HG03354 (cell line): ENCODE data around the gene SMNDC1.
"Not testable (repeated sequence)": the region's sequence is repeated elsewhere in the genome, so short reads cannot be mapped to it uniquely, and the experiment has no call there.

ENCODE experiments used
- ATAC-seq: cut with Tn5 transposase; IDR thresholded peaks from one replicate; pipeline ENCODE4 v1.9.1; 2021; ENCODE audit warnings: mild to moderate bottlenecking; ENCODE audit not compliant: unreplicated experiment, poor library complexity, severe bottlenecking

SMNDC1 gene

DNA sequence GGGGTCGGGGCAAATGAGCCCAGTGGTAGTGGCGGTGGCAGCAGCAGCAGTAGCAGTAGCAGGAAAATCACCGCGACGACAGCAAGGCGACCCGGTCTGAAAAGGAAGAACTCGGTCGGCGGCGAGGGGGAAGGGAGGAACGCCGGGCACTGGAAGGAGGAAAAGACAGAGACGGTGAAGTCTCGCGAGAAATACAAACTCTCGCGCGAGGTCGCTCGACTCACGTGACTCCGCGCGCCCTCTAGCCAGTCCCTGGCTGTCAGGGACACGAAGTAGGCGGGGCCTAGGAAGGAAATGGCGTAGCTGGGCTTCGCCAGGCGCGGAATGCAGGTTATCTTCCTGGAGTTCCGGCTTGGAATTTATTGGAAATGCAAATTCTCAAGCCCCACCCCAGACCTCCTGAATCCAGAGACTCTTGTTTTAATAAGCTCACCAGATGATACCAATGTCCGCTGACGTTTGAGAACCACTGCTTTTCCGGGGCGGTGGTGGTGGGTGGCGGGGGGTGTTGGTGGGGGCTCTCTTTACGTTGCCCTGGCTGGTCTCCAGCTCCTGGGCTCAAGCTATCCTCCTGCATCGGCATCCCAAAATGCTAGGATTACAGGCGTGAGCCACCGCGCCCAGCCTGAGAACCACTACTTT, at the start of gene SMNDC1:
Gene SMNDC1, minus strand, starts transcription at position 141 of the 642 bp plus-strand sequence. CDS start 1,333 bp downstream, outside the sequence.
- peak; percentile 92 for ATAC-seq

DNA sequence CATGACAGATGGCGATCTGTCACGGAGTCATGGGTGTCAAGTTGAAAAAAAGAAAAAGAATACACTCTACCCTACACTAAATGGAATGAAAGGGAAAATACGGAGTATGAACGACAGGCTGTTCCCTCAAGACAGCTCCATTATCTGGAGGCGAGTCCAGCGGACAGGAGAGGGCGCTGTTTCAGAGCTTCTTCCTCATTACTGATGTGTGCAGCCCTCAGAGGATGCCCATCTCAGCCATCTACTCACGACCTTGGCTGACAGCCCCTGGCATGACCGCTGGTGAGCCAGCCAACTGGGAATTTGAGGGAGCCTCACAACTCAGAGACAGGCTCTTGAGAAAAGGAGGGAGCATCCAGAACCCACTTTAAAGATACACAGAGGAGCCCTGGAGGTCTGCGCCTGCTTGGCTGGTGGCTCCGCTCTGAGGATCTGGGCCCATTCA, 49.6 kb upstream of the SMNDC1 start:
- peak; percentile 22 for ATAC-seq

DNA sequence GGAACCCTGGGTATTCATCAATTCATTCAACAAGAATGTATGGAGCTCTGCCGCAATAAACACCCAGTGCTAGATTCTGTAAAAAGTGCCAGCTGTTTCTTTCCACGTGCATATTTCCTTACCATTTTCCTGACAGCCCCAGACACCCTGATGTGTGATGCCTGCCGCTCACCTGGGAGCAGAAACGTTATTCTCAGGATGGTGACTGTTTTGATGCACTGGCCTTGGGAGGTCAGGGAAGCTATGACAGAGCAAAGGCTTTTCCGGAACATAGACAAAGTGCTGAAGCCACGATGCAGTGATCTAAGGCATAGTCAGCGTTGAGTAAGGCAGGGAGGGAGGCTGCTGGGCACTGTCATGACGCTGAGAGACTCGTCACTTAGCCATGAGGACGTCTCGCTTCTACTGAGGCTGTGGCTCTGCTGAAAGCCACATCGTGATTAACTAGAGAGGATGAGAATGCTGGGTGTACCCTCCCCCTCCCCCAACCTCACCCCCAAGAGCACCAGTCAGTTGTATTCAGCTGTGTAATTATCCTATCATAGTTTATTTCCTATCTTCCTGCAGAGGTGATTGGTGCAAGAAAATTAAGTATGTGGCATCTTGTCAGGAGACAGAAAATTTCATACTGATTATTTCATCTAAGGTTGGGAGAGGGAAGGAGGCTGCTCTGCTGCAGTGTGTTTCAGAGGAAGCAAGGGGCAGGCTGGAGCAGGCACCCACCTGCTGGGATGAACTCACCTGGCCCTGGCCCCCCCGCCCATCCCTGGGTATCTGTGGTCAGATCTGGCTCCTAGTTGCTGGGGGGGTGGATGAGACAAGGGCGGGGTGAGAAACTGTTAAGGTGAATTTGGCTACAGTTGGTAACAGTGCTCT, 48.8 kb upstream of the SMNDC1 start:
- no peak for ATAC-seq

DNA sequence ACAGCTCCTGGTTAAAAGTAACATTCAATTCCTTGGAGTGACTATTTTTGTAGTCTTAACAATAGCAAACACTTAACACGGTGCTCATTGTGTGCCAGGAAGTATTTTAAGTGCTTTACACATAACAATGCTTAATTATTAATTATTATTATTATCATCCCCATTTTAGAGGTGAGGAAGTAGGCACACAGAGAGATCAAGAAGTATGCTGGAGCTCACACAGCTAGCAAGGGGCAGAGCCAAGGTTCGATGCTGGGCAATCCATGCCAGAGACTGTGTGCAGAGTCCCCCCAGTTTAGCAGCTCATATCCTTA, 48.2 kb upstream of the SMNDC1 start:
- ATAC-seq, result no peak

DNA sequence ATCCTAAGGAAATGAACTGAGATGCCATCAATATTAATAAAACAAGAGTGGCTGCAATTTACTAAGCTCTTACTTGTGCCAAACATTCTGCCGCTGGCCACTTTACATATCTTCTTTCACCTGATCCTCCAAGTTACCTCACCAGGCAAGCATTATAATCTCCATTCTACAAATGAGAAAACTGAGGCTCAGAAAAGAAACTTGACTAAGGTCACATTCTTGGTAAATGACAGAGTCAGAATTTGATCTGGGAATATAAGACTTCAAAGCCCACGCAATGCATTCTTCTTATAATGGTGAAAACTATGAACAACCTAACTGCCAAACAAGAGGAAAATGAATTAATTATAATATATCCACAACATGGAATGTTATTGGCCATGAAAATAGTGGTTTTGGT, 46.1 kb upstream of the SMNDC1 start:
- ATAC-seq, result no peak

DNA sequence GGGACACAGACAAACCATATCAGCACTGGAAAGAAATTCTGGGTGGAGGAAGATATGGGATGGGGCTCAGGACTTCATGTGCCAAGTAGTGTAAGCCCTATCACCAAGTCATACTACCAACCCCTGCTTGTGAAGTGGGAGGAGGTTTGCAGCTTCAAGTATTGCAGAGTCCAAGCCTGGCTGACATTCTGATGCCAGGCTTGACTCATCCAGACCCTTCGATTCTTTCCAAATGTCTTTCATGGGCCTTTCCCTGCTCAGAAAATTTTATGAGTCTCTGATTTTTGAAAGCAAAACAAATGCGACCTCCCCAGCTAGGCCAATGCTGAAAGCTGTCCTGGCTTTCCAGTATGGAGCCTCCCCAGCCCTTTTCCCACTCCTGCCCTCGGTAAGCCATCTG, 45.1 kb upstream of the SMNDC1 start:
- ATAC-seq, result no peak

DNA sequence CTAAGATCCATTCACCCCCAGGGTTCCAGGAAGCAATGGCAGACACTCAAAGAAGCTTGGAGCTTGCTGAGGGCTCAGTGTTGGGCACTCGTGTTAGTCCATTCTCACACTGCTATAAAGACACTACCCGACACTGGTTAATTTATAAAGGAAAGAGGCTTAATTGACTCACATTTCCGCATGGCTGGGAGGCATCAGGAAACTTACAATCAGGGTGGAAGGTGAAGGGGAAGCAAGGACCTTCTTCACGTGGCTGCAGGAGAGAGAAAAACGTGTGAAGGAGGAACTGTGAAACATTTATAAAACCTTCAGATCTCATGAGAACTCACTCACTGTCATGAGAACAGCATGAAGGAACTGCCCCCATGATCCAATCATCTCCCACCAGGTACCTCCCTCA, 44.7 kb upstream of the SMNDC1 start:
- no peak for ATAC-seq

DNA sequence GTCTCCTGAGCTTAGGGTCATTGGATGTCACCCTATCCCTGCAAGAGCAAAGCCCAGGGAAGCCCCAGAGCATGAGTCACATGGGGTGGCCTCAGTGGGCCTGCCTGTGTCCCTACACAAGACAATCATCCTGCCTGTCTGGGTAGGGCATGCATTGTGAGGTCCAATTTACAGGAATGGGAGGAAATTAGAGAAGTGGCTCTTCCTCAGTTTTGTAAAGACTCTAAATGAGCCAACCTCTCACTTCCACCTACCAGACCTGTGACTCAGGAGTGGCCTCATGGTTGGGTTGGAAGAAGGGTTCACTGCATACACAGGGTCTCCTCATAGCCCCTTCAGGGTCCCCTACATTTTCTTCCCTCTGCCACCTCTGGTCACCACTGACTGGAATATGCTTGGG, 43.6 kb upstream of the SMNDC1 start:
- no peak for ATAC-seq

DNA sequence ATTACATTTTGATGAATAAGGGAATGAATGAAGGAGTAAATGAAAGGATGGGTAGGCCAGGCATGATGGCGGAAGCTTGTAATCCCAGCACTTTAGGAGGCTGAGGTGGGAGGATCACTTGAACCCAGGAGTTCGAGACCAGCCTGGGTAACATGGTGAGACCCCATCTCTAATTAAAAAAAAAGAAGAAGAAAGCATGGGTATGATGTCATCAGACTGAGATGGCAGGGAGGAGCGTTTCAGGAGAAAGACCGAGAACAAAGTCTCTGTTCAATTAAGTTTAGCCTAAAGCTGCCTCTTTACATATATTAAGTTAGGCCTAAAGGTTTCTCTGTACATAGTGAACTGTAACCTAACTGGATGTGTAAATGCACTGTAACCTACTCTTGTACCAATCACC, 42.2 kb upstream of the SMNDC1 start:
- ATAC-seq, result no peak

DNA sequence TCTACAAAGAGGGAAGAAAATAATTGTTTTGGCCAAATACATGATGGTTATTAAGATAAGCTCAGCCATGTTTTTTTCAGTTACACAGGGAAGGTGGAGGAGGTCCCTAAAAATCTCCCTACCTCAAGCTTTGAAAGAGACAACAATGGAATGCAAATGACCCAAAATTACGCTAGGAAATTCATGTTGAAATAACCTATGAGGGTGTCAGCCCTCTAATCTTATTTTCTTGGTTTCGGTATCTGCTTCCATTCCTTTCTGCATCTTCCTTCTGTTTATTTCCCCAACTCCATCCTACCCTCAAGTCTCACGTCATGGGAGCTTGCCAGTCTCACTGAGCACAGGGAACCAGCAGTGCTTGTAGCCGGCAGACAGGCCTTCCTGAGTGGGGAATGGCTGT, 40.6 kb upstream of the SMNDC1 start:
- ATAC-seq, result no peak

DNA sequence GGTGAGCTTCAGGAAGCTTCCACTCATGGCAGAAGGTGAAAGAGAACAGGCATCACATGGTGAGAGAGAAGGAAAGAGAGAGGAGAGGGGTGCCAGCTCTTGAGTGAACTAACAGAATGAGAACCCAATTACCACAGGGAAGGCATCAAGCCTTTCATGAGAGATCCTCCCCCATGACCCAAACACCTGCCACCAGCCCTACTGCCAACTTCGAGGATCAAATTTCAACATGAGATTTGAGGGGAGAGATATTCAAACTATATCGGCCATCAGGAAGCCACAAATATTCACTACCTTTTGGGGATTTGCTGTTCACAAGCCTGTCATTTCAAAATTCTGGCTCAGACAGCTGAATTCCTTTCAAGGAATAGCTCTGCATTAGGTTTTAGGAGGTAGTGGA, 39.9 kb upstream of the SMNDC1 start:
- ATAC-seq, result no peak

DNA sequence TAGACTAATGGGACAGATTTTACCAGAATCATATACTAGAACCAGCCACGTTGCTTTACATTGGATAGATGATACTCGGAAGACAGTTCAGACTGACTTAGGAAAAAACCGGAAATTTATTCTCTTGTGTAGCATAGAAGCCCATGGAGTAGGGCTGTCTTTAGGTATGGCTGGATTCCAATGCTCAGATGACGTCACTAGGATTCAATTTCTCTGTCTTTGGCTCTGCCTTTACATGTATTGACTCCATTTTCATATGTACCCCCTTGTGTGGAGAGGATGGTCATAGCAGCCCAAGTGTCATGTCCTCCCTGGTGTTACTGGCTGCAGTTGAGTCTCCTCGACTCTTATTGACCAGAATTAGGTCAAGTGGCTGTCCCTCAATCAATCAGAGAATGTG, 39.2 kb upstream of the SMNDC1 start:
- no peak for ATAC-seq

DNA sequence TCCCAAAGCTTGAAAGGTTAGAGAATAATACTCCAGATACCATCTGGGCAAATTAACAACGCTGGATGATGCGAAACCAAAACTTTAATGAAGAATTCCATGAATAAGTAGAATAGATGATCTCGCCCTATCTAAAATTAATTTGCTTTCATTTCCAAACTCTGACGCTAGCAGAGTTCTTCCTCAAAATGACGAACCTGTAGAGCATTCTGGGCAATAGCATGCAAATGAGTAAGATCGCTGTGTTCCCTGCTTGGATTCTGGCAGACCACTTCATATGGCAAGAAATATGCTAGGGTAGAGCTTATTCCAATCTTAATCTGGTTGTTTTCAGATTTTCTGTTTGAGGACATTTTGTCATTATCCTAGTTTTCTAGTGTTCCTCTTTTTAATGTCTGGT, 36.1 kb upstream of the SMNDC1 start:
- ATAC-seq, result no peak

DNA sequence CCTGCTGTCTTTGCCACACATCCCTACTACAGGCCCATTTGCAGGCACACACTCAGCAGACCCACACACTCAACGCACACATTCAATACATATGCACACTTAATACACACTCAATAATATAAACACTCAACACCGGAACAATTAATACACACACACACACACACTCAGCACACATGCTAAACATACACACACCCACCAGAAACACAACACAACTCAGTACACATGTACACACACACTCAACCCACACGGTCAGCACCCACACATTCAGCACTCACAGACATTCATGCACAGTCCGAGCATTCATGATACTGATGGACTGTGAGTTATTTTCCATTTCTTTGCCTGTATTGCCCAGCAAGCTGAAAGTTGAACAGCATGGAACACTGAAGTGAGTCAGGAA, 35.4 kb upstream of the SMNDC1 start:
- ATAC-seq, result no peak

DNA sequence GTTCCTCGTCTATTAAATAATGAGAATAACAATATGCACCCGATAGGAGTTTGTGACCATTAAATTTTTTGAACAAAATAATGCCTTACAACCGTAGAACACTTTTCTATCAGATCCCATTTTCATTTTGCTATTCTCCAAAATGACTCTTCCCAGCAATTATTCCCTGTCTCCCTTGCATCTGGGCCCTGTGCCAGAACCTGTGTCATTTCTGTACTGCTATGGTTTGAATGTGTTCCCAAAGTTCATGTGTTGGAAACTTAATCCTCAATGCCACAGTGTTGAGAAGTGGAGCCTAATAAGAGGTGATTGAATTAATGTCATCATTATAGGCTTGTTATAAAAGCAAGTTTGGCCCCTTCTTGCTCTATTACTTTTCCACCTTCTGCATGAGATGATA, 33.2 kb upstream of the SMNDC1 start:
- ATAC-seq, result no peak

DNA sequence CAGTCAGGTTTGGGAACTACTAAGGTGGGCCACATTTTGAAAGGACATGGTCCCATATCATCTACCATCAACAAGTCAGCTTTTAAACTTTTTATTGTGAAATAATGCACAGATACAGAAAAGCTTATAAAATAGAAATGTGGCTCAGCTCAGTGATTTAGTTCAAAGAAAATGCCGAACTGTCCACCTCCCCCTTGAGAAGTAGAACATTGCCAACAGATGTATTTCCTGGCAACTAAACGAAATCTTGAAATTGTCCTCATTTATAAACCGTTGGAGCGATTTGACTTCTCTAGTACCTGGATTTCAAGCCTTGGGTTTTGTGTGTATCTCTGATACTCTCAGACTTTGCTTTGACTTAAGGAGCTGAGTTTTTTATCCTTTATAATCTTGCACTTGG, 32.7 kb upstream of the SMNDC1 start:
- ATAC-seq, result no peak

DNA sequence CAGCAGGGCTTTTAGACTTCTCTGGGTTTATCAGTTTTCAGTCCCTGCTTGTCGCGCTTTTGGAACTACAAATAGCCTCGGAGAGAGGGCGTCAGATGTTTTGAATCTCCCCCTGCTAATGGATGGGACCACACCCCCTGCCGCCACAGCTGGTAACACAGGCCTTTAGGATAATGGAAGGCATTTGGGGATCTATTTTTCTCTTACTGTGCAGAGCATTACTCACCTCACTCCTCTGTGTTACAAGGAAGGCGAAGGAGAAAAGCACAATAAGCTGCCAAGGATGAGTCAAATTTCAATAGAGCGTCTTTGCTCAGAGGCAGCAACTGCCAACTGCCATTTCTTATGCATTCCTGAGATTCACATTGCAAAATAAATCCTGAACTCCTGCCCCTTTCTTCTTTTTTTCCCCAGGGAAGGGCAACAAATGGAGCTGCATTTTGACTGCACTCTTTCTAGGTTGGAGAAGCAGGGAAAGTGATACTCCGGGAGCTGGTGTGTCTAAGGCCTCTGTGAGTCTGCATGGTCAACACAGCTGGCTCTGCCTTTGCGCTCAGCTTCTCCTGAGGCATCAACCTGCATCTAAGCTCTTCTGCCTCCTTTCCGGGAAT, 31.5 kb upstream of the SMNDC1 start:
- ATAC-seq, result no peak

DNA sequence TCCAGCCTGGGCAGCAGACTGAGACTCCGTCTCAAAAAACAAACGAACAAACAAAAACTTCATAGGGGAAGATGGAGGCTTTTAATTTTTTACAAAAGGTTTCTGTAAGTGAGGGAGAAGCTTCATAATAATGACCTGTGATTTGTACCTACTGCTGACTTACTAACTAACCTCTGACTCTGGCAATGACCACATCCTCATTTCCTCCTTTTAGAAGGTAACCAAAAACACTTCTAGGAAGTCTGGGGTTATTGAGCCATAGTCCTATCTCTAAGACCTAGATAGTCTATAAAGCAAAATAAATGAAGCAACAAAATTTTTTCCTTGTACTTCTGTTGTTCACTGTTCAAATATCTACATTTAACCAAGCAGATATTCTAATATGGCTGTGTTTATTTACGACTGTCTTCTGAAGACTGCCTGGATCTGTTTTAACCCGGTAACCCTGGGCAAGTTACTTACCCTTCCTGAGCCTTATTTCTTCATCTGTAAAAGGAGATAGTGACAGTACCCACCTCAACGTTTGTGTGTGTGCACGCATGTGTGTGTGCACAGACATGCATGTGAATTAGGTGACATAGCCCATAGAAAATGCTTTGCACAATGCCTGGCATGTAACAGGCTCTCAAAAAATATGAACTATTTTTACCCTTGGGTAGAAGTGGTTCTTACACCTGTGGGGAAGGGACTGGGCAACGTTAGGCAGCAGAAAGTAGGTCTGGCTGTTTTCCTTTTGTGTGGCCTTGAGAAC, 30.8 kb upstream of the SMNDC1 start:
- ATAC-seq, result peak; percentile 56

DNA sequence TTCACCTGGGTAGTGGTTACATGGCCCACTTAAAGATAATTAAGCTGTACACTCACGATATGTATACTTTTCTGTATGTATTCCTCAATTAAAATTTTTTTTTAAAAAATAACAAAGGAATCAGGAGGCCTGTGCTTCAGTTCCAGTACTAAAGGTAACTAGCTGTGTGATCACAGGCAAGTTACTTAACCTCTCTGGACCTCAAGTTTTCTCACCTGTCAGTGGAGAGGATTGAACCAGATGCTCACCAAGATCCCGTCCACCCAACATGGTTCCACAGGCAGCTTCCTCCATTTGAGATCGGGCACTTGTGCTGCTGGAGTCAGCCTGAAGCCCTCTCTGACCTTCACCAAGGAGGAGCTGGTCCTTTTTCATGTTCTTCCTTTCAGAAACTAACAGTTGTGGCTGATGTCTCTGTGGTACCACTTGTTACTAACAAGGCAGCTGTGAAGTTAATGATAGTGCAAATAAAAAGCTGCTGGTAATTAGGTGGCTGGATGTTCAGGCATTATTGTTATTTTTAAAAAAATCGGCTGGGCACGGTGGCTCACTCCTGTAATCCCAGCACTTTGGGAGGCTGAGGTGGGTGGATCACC, 29.4 kb upstream of the SMNDC1 start:
- no peak for ATAC-seq

DNA sequence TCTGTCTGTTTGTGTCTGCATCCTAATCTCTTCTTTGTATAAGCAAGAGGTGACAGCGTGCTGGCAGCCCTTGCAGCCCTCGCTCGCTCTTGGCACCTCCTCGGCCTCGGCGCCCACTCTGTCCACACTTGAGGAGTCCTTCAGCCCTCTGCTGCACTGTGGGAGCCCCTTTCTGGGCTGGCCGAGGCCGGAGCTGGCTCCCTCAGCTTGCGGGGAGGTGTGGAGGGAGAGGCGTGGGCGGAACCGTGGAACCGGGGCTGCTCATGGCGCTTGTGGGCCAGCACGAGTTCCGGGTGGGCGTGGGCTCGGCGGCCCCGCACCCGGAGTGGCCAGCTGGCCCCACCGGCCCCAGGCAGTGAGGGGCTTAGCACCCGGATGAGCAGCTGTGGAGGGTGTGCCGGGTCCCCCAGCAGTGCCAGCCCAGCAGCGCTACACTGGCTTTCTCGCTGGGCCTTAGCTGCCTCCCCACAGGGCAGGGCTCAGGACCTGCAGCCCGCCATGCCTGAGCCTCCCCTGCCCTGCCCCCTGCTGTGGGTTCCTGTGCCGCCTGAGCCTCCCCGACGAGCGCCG, 26.6 kb upstream of the SMNDC1 start:
- ATAC-seq, result not testable (repeated sequence)
